Iris pigment epithelial cell (primary cell): ENCODE data around the gene PYCR2.

ENCODE experiments used
- DNase-seq: peaks from one replicate; pipeline ENCODE4 v3.0.0-alpha.2; 2011; ENCODE audit warnings: low read depth

Gene PYCR2

GRCh38 chr1:225876900-225877510 lies 47.0 kb downstream of the PYCR2 start:
- no peak for DNase-seq

- no peak for DNase-seq
These were observed 48.8 kb downstream of the PYCR2 start for GRCh38 chr1:225875044-225875815.

- no peak for DNase-seq
These were observed 49.6 kb downstream of the PYCR2 start for GRCh38 chr1:225874431-225874830.

GRCh38 chr1:225873281-225873850 lies 50.7 kb downstream of the PYCR2 start:
- DNase-seq: no peak

- no peak for DNase-seq
These were observed 52.0 kb downstream of the PYCR2 start for GRCh38 chr1:225872075-225872430.

GRCh38 chr1:225871359-225872074 lies 52.5 kb downstream of the PYCR2 start:
- DNase-seq: no peak

GRCh38 chr1:225870911-225871310 lies 53.1 kb downstream of the PYCR2 start:
- no peak for DNase-seq
